Ectodermal cell (in vitro differentiated cells): Measurements from ENCODE around the gene THSD4.

Experiments
- H3K27ac ChIP-seq: 2 replicates; pipeline ENCODE4 v1.7.0; 2013; ENCODE audit warnings: mild to moderate bottlenecking, low read depth, low read length; ENCODE audit not compliant: insufficient read depth, poor library complexity, severe bottlenecking
- H3K27me3 ChIP-seq: 2 replicates; pipeline ENCODE4 v1.7.0; 2013; ENCODE audit warnings: mild to moderate bottlenecking, low read length; ENCODE audit not compliant: insufficient read depth, control insufficient read depth, poor library complexity, severe bottlenecking
- H3K36me3 ChIP-seq: one replicate; pipeline ENCODE4 v1.7.0; 2013; ENCODE audit warnings: low read length; ENCODE audit not compliant: control insufficient read depth, insufficient read depth
- H3K4me1 ChIP-seq: one replicate; pipeline ENCODE4 v1.7.0; 2013; ENCODE audit warnings: low read length; ENCODE audit not compliant: control insufficient read depth, insufficient read depth
- H3K4me3 ChIP-seq: 2 replicates; pipeline ENCODE4 v1.7.0; 2013; ENCODE audit warnings: low read depth, low read length, control low read depth; ENCODE audit not compliant: insufficient read depth
- H3K9me3 ChIP-seq: 2 replicates; pipeline ENCODE4 v1.7.0; 2013; ENCODE audit warnings: mild to moderate bottlenecking, low read length, moderate library complexity; ENCODE audit not compliant: control insufficient read depth
- WGBS, 2 experiments: methylation state at CpG; one replicate each; pipeline ENCODE4 v1.1.7; 2013; ENCODE audit warnings: missing lambda C conversion rate in 2 of 2; 5-methylcytosine and 5-hydroxymethylcytosine counted together

The THSD4 gene

GRCh38 chr15:71601038-71601834 lies 486.0 kb downstream of the THSD4 start:
- Histone ChIP-seq H3K9me3 (no peaks in the 10 kb centered on the region), H3K36me3 (no peaks in the 10 kb centered on the region), H3K27ac (no peak overlapping the region), H3K4me3 (no peak overlapping the region), H3K27me3 (no peaks in the 10 kb centered on the region), H3K4me1 (peaks cover 13% of the 10 kb centered on the region)
- 94 to 97% methylated on average over 8 of the region's 8 CpGs for WGBS, 2 experiments

- Histone ChIP-seq H3K9me3 (no peaks in the 10 kb centered on the region), H3K4me1 (peaks cover 13% of the 10 kb centered on the region), H3K4me3 (no peak overlapping the region), H3K27me3 (no peaks in the 10 kb centered on the region), H3K27ac (no peak overlapping the region), H3K36me3 (no peaks in the 10 kb centered on the region)
- WGBS, 2 experiments, result 76 to 77% methylated on average over 7 of the region's 7 CpGs
These were observed 488.1 kb downstream of the THSD4 start for GRCh38 chr15:71603379-71603778.

GRCh38 chr15:71607383-71607782 lies 492.1 kb downstream of the THSD4 start:
- WGBS, 2 experiments, result 94 to 96% methylated on average over 7 of the region's 7 CpGs
- no peaks in the 10 kb centered on the region for H3K9me3 ChIP-seq
- H3K27me3 ChIP-seq, result no peaks in the 10 kb centered on the region
- no peak overlapping the region for H3K4me3 ChIP-seq
- no peaks in the 10 kb centered on the region for H3K36me3 ChIP-seq
- no peak overlapping the region for H3K27ac ChIP-seq
- peaks cover 17% of the 10 kb centered on the region for H3K4me1 ChIP-seq

- no peak overlapping the region for H3K27ac ChIP-seq
- 75 to 79% methylated on average over 6 of the region's 6 CpGs for WGBS, 2 experiments
- H3K4me3 ChIP-seq, result no peak overlapping the region
- H3K4me1 ChIP-seq, result peaks cover 26% of the 10 kb centered on the region
- no peaks in the 10 kb centered on the region for H3K36me3 ChIP-seq
- no peaks in the 10 kb centered on the region for H3K9me3 ChIP-seq
- no peaks in the 10 kb centered on the region for H3K27me3 ChIP-seq
These were observed 495.7 kb downstream of the THSD4 start for GRCh38 chr15:71610728-71611552.

- WGBS, 2 experiments, result 37 to 43% methylated on average over 6 of the region's 6 CpGs
- H3K9me3 ChIP-seq, result no peaks in the 10 kb centered on the region
- peak overlapping the region; percentile 45 for H3K27ac ChIP-seq
- H3K4me1 ChIP-seq, result peaks cover 26% of the 10 kb centered on the region
- no peaks in the 10 kb centered on the region for H3K27me3 ChIP-seq
- no peak overlapping the region for H3K4me3 ChIP-seq
- H3K36me3 ChIP-seq, result no peaks in the 10 kb centered on the region
These were observed 496.5 kb downstream of the THSD4 start for GRCh38 chr15:71611553-71612396.

GRCh38 chr15:71612397-71612722 lies 497.1 kb downstream of the THSD4 start:
- H3K27me3 ChIP-seq, result no peaks in the 10 kb centered on the region
- no peak overlapping the region for H3K4me3 ChIP-seq
- H3K36me3 ChIP-seq, result no peaks in the 10 kb centered on the region
- 27 to 56% methylated on average over 1 of the region's 1 CpG for WGBS, 2 experiments
- H3K9me3 ChIP-seq, result no peaks in the 10 kb centered on the region
- H3K27ac ChIP-seq, result peak overlapping the region; percentile 45
- H3K4me1 ChIP-seq, result peaks cover 26% of the 10 kb centered on the region

GRCh38 chr15:71612869-71613268 lies 497.6 kb downstream of the THSD4 start:
- WGBS, 2 experiments, result 98 to 100% methylated on average over 2 of the region's 2 CpGs
- no peak overlapping the region for H3K27ac ChIP-seq
- H3K36me3 ChIP-seq, result no peaks in the 10 kb centered on the region
- no peak overlapping the region for H3K4me3 ChIP-seq
- no peaks in the 10 kb centered on the region for H3K9me3 ChIP-seq
- H3K4me1 ChIP-seq, result peaks cover 26% of the 10 kb centered on the region
- H3K27me3 ChIP-seq, result no peaks in the 10 kb centered on the region

- 94 to 100% methylated on average over 4 of the region's 4 CpGs for WGBS, 2 experiments
- H3K4me3 ChIP-seq, result no peak overlapping the region
- no peak overlapping the region for H3K27ac ChIP-seq
- H3K36me3 ChIP-seq, result no peaks in the 10 kb centered on the region
- H3K27me3 ChIP-seq, result no peaks in the 10 kb centered on the region
- H3K4me1 ChIP-seq, result no peaks in the 10 kb centered on the region
- no peaks in the 10 kb centered on the region for H3K9me3 ChIP-seq
These were observed 507.8 kb downstream of the THSD4 start for GRCh38 chr15:71623111-71623510.

GRCh38 chr15:71626596-71627088 lies 511.4 kb downstream of the THSD4 start:
- Histone ChIP-seq H3K27ac (no peak overlapping the region), H3K4me3 (no peak overlapping the region), H3K27me3 (no peaks in the 10 kb centered on the region), H3K9me3 (no peaks in the 10 kb centered on the region), H3K36me3 (no peaks in the 10 kb centered on the region), H3K4me1 (no peaks in the 10 kb centered on the region)
- WGBS, 2 experiments, result 92 to 95% methylated on average over 4 of the region's 4 CpGs
